Progenitor cell of endocrine pancreas (in vitro differentiated cells): Measurements from ENCODE around the gene ANXA8L1. TPM values are rescaled to one million over a fixed set of nuclear protein-coding genes. Genes with fewer than 3 reads are reported as not detected.
"Not testable (repeated sequence)": the region's sequence is repeated elsewhere in the genome, so short reads cannot be mapped to it uniquely, and the experiment has no call there.

Experiments
- DNase-seq: peaks from one replicate; pipeline ENCODE4 v3.0.0; 2021; ENCODE audit warnings: low spot score; ENCODE audit not compliant: unreplicated experiment
- H3K27ac Mint-ChIP-seq: 2 replicates; pipeline ENCODE4 v1.8.0; 2021; ENCODE audit warnings: mild to moderate bottlenecking, moderate library complexity, mixed read lengths
- H3K27me3 Mint-ChIP-seq: 2 replicates; pipeline ENCODE4 v1.8.0; 2021; ENCODE audit warnings: mixed read lengths
- H3K36me3 Mint-ChIP-seq: 2 replicates; pipeline ENCODE4 v1.8.0; 2022; ENCODE audit warnings: mixed read lengths; ENCODE audit not compliant: insufficient read depth
- H3K4me1 Mint-ChIP-seq: 2 replicates; pipeline ENCODE4 v1.8.0; 2021; ENCODE audit warnings: low read depth, mixed read lengths
- H3K4me3 Mint-ChIP-seq: 2 replicates; pipeline ENCODE4 v1.8.0; 2021; ENCODE audit warnings: low read depth, mild to moderate bottlenecking, moderate library complexity, mixed read lengths
- H3K9me3 Mint-ChIP-seq: 2 replicates; pipeline ENCODE4 v1.8.0; 2021; ENCODE audit warnings: low read depth, mixed read lengths
- total RNA-seq: library from RNA; stranded (reverse); gene quantifications from 2 replicates; pipeline ENCODE4 v1.2.1, GENCODE V29; 2021

ANXA8L1 gene
- total RNA-seq, 1 donor from 2014 or later, result not detected

DNA sequence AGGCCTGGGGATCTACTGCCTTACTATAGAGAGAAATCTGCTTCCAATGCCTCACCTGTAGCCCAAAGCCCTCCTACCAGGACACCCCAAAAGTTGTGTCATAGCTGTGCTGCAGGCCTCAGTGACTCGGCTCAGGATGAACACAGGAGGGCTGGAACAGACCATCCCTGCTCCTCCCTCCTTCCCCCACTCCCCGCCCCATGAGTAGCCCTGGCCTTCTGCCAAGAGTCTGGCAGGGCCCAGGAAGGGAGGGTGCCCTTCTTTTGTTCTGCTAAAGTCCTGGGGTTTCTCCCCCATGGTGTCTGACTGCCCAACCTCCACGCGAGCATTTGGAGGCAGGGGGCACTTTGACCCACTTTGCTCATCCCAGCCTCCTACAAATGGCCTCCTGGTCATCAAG is 65.4 kb downstream of the ANXA8L1 start:
- not testable (repeated sequence) for H3K4me3 Mint-ChIP-seq, DNase-seq, H3K27me3 Mint-ChIP-seq, H3K27ac Mint-ChIP-seq, H3K9me3 Mint-ChIP-seq, H3K36me3 Mint-ChIP-seq
- peaks cover 12% of the 10 kb centered on the region for H3K4me1 Mint-ChIP-seq

Other genes starting within 250 kb of the ANXA8L1 start
- not detected in 2 replicates for gene ANTXRL, start 88.8 kb upstream of the ANXA8L1 start, total RNA-seq
- gene NPY4R, start 90.2 kb downstream of the ANXA8L1 start, total RNA-seq, result 0.67 and 0.71 TPM in 2 replicates
- 14.0 and 19.8 TPM in 2 replicates for gene GPRIN2, start 180.9 kb downstream of the ANXA8L1 start, total RNA-seq
- gene SYT15, start 203.4 kb downstream of the ANXA8L1 start, total RNA-seq, result 1.8 and 2.8 TPM in 2 replicates